Measurements from ENCODE around the gene ATL2.

Gene ATL2

GRCh38 chr2:38248255-38248654, 128.8 kb downstream of the ATL2 start:
- H3K4me3 ChIP-seq (replicated peaks; ENCODE audit: low read depth, low read length), result no peak overlapping the region
- DNase-seq (ENCODE audit: low read depth), result no peak
- no peak for TF ChIP-seq CTCF (IDR thresholded peaks at IDR 0.05; ENCODE audit: low read length, missing control alignments)

- DNase-seq (ENCODE audit: low read depth), result no peak
- TF ChIP-seq CTCF (IDR thresholded peaks at IDR 0.05; ENCODE audit: low read length, missing control alignments), result no peak
- H3K4me3 ChIP-seq (replicated peaks; ENCODE audit: low read depth, low read length), result no peak overlapping the region
These were observed 131.0 kb downstream of the ATL2 start for GRCh38 chr2:38246105-38246504.

- no peak for TF ChIP-seq CTCF (IDR thresholded peaks at IDR 0.05; ENCODE audit: low read length, missing control alignments)
These were observed 131.9 kb downstream of the ATL2 start for GRCh38 chr2:38245114-38245641.

GRCh38 chr2:38244301-38244700, 132.8 kb downstream of the ATL2 start:
- DNase-seq (ENCODE audit: low read depth), result no peak
- H3K4me3 ChIP-seq (replicated peaks; ENCODE audit: low read depth, low read length), result no peak overlapping the region
- no peak for TF ChIP-seq CTCF (IDR thresholded peaks at IDR 0.05; ENCODE audit: low read length, missing control alignments)

More at GRCh38 chr2:38245114-38245641, 131.9 kb downstream of the ATL2 start:
- H3K4me3 ChIP-seq (replicated peaks; ENCODE audit: low read depth, low read length), result no peak overlapping the region
- no peak for DNase-seq (ENCODE audit: low read depth)
